HG03442 (cell line): ENCODE results near the gene HIP1R.
"Not testable (repeated sequence)": the region's sequence is repeated elsewhere in the genome, so short reads cannot be mapped to it uniquely, and the experiment has no call there.

ENCODE experiments used
- ATAC-seq: cut with Tn5 transposase; IDR thresholded peaks from one replicate; pipeline ENCODE4 v1.9.1; 2021; ENCODE audit warnings: mild to moderate bottlenecking, moderate library complexity; ENCODE audit not compliant: unreplicated experiment

Gene HIP1R

GRCh38 chr12:122871851-122872780 is 36.9 kb downstream of the HIP1R start:
- ATAC-seq = no peak

GRCh38 chr12:122872815-122873361 is 37.6 kb downstream of the HIP1R start:
- ATAC-seq = no peak

GRCh38 chr12:122873540-122873939 is 38.3 kb downstream of the HIP1R start:
- no peak for ATAC-seq

GRCh38 chr12:122874081-122874480 is 38.8 kb downstream of the HIP1R start:
- no peak for ATAC-seq

- peak; percentile 73 for ATAC-seq
Observed at GRCh38 chr12:122875590-122876220, 40.4 kb downstream of the HIP1R start.

GRCh38 chr12:122876281-122876680 is 41.0 kb downstream of the HIP1R start:
- ATAC-seq = not testable (repeated sequence)

- ATAC-seq = no peak
Observed at GRCh38 chr12:122876731-122877130, 41.5 kb downstream of the HIP1R start.

- ATAC-seq = no peak
Observed at GRCh38 chr12:122878780-122879612, 43.7 kb downstream of the HIP1R start.

- ATAC-seq = no peak
Observed at GRCh38 chr12:122880155-122880667, 45.0 kb downstream of the HIP1R start.

- ATAC-seq = no peak
Observed at GRCh38 chr12:122880668-122881067, 45.4 kb downstream of the HIP1R start.

GRCh38 chr12:122882908-122883558 is 47.8 kb downstream of the HIP1R start:
- ATAC-seq = no peak

- ATAC-seq = no peak
Observed at GRCh38 chr12:122884091-122884826, 49.0 kb downstream of the HIP1R start.

GRCh38 chr12:122884860-122885259 is 49.6 kb downstream of the HIP1R start:
- no peak for ATAC-seq

- no peak for ATAC-seq
Observed at GRCh38 chr12:122886161-122886560, 50.9 kb downstream of the HIP1R start.

GRCh38 chr12:122886851-122887818 is 51.9 kb downstream of the HIP1R start:
- peak; percentile 75 for ATAC-seq

- ATAC-seq = peak; percentile 7
Observed at GRCh38 chr12:122887819-122888212, 52.6 kb downstream of the HIP1R start.

GRCh38 chr12:122888232-122888752 is 53.0 kb downstream of the HIP1R start:
- no peak for ATAC-seq
